ENCODE data around the gene HS3ST3A1. TPM values are rescaled to one million over a fixed set of nuclear protein-coding genes. Genes with fewer than 3 reads are reported as not detected.

The HS3ST3A1 gene
- total RNA-seq, 1 donor from 2014 or later = 7.5 TPM

DNA sequence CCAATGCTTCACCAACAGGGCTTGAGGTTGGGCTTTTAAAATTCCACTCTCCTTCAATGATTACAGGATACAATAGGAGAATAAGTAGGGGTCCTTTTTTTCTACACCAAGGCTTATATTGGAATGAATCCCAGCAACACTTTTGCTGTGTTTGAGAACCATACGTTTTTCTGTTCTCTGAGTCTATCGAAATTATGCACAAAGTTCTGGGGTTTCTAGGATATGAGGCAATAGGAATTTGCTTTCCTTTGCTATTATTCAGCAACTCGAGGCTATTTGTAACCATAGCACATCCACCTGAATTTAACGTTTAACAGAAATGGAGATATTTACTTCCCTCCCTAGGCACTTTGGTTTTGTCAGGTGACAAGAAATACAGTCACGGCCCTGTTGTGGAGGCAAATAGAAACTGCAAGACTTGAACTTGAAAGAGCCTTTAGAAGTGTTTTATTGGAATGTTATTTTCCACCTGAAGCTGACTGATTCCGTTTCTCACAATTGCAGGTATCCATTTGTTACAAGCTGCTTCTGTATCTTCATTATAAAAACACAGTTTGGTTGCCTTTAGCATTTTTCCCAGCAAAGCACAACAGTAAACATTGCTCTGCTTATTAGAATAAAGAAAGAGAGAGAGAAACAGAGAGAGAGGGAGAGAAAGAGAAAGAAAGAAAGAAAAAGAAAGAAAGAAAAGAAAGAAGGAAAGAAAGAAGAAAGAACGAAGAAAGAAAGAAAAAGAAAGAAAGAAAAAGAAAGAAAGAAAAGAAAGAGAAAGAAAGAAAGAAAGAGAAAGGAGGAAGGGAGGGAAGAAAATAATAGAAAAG, 109.6 kb downstream of the HS3ST3A1 start:
- H3K36me3 Mint-ChIP-seq (ENCODE audit: unreplicated experiment) = peaks cover 3% of the 10 kb centered on the region
- H3K9me3 Mint-ChIP-seq (ENCODE audit: unreplicated experiment) = no peaks in the 10 kb centered on the region
- TF ChIP-seq, protein P1, sequence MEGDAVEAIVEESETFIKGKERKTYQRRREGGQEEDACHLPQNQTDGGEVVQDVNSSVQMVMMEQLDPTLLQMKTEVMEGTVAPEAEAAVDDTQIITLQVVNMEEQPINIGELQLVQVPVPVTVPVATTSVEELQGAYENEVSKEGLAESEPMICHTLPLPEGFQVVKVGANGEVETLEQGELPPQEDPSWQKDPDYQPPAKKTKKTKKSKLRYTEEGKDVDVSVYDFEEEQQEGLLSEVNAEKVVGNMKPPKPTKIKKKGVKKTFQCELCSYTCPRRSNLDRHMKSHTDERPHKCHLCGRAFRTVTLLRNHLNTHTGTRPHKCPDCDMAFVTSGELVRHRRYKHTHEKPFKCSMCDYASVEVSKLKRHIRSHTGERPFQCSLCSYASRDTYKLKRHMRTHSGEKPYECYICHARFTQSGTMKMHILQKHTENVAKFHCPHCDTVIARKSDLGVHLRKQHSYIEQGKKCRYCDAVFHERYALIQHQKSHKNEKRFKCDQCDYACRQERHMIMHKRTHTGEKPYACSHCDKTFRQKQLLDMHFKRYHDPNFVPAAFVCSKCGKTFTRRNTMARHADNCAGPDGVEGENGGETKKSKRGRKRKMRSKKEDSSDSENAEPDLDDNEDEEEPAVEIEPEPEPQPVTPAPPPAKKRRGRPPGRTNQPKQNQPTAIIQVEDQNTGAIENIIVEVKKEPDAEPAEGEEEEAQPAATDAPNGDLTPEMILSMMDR (IDR thresholded peaks at IDR 0.05) = no peak
- DNase-seq (ENCODE audit: extremely low spot score, unreplicated experiment) = no peak
- H3K27me3 Mint-ChIP-seq (ENCODE audit: unreplicated experiment) = no peaks in the 10 kb centered on the region
- no peak overlapping the region for H3K4me3 Mint-ChIP-seq (ENCODE audit: unreplicated experiment)
- H3K4me1 Mint-ChIP-seq (ENCODE audit: unreplicated experiment) = peaks cover 3% of the 10 kb centered on the region
- no peak overlapping the region for H3K27ac Mint-ChIP-seq (ENCODE audit: unreplicated experiment)

DNA sequence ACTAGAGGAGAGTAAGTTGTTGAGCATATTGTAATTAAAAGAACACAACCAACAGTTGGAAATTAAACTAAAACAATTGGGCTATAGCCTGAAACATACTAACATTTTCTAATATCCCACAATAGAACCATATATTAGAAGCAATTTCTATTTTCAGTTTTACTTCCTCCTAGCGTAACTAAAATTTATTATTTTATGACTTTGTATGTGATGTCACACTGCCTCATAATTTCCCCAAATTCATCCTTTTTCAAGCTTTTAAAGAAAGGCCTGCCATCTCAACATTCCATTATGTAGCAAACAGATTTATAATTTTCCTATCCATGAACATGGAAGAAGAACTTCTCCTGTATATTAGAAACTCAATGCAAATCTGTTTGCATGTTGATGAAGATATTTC, 110.2 kb downstream of the HS3ST3A1 start:
- Mint-ChIP-seq H3K9me3 (ENCODE audit: unreplicated experiment) (no peaks in the 10 kb centered on the region), H3K4me1 (ENCODE audit: unreplicated experiment) (peaks cover 3% of the 10 kb centered on the region), H3K27me3 (ENCODE audit: unreplicated experiment) (no peaks in the 10 kb centered on the region), H3K36me3 (ENCODE audit: unreplicated experiment) (peaks cover 3% of the 10 kb centered on the region), H3K27ac (ENCODE audit: unreplicated experiment) (no peak overlapping the region), H3K4me3 (ENCODE audit: unreplicated experiment) (no peak overlapping the region)
- TF ChIP-seq, protein P1 (IDR thresholded peaks at IDR 0.05) = no peak
- DNase-seq (ENCODE audit: extremely low spot score, unreplicated experiment) = no peak

DNA sequence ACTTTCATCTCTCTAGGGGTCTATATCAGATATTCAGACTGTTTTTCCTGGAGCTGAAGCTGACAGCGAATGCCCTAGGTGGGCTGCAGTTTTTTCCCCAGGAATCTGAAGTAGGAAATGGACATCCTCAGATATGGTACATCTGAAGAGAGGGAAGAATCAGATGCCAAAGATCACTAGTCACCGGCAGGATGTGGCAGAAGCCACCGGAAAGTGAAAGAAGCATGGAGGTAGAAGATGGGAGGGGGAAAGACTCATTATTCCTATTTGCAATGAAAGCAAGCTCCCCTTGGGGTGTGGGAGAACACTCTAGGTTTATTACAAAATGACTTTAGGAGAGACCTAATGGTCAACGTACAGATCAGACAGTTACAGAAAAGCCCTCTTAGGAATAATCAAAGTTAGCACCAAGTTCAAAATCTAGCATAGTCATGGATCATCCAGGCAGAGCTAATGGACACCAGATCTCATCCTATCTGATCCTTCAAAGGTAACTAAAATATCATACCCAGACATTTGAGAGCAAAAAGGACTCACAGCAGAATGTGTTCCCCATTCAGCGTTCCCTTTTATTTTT, 110.7 kb downstream of the HS3ST3A1 start:
- Mint-ChIP-seq H3K4me1 (ENCODE audit: unreplicated experiment) (peaks cover 3% of the 10 kb centered on the region), H3K27me3 (ENCODE audit: unreplicated experiment) (no peaks in the 10 kb centered on the region), H3K27ac (ENCODE audit: unreplicated experiment) (no peak overlapping the region), H3K4me3 (ENCODE audit: unreplicated experiment) (no peak overlapping the region), H3K36me3 (ENCODE audit: unreplicated experiment) (peaks cover 3% of the 10 kb centered on the region), H3K9me3 (ENCODE audit: unreplicated experiment) (no peaks in the 10 kb centered on the region)
- DNase-seq (ENCODE audit: extremely low spot score, unreplicated experiment) = no peak
- TF ChIP-seq, protein P1 (IDR thresholded peaks at IDR 0.05) = no peak

DNA sequence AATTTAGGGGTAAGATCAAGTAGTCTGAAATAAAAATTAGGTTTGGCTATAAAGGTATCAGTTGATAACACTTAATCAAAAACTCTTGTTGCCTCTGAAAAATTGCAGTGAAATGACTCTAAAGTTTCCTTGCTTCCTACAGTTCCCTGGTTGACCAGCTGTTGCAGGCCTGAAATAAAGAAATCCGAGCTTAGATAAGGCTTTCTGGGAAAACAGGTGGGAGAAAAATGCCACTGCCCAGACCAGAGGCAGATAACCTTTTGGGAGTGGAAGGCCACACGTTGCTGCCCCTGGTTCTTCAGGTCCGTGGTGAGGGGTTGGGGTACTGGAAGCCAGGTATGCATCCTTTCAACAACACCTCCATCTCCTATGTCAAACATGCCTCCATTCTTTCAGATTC, 111.3 kb downstream of the HS3ST3A1 start:
- Mint-ChIP-seq H3K36me3 (ENCODE audit: unreplicated experiment) (no peaks in the 10 kb centered on the region), H3K4me1 (ENCODE audit: unreplicated experiment) (peaks cover 3% of the 10 kb centered on the region), H3K27me3 (ENCODE audit: unreplicated experiment) (no peaks in the 10 kb centered on the region), H3K27ac (ENCODE audit: unreplicated experiment) (no peak overlapping the region), H3K4me3 (ENCODE audit: unreplicated experiment) (no peak overlapping the region), H3K9me3 (ENCODE audit: unreplicated experiment) (no peaks in the 10 kb centered on the region)
- TF ChIP-seq, protein P1 (IDR thresholded peaks at IDR 0.05) = no peak
- DNase-seq (ENCODE audit: extremely low spot score, unreplicated experiment) = no peak

DNA sequence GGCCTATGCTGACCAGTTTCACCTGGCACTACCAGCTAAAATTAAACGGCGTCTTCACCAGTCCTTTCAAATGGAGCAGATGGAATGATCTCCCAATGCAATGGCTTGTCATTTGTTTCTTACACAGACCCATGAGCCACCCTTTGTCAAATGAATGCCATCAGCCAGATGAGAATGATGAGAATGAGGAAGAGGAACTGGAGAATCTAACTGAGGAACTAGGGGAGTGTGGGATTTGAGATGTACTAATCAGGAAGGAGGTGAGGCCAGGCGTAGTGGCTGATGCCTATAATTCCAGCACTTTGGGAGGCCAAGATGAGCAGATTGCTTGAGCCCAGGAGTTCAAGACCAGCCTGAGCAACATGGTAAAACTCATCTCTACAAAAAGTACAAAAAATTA, 116.4 kb downstream of the HS3ST3A1 start:
- Mint-ChIP-seq H3K36me3 (ENCODE audit: unreplicated experiment) (no peaks in the 10 kb centered on the region), H3K27me3 (ENCODE audit: unreplicated experiment) (no peaks in the 10 kb centered on the region), H3K4me1 (ENCODE audit: unreplicated experiment) (no peaks in the 10 kb centered on the region), H3K4me3 (ENCODE audit: unreplicated experiment) (no peak overlapping the region), H3K27ac (ENCODE audit: unreplicated experiment) (no peak overlapping the region), H3K9me3 (ENCODE audit: unreplicated experiment) (peaks cover 5% of the 10 kb centered on the region)
- TF ChIP-seq, protein P1 (IDR thresholded peaks at IDR 0.05) = no peak
- DNase-seq (ENCODE audit: extremely low spot score, unreplicated experiment) = no peak

Data from osteocyte (in vitro differentiated cells).